ENCODE measurements around the gene QKI.
"Not testable (repeated sequence)": the region's sequence is repeated elsewhere in the genome, so short reads cannot be mapped to it uniquely, and the experiment has no call there.

QKI gene

DNA sequence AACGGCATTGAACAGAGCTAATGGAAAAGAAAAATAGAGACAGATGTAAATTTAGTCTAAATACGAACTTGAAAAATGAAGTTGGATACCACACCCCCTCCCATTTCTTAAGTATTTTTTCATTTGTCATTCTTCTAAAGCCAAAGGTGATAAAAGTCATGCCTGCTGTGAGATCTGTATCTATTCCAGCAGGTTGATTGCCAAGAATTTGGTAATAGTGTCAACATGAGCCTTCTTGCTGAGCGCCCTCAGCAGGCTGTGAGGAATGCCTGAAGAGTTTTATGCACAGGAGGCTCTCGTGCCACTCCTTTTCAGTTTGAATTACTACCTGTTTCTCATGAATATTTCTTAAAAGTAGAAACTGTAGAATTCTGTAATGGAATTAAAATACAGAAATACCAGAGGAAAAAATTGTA is 165.4 kb downstream of the QKI start:
- no peak overlapping the region for H3K27ac Mint-ChIP-seq
- DNase-seq = no peak
- no peak for ATAC-seq
- no peaks in the 10 kb centered on the region for H3K4me1 Mint-ChIP-seq
- H3K36me3 Mint-ChIP-seq (ENCODE audit: low read depth) = no peaks in the 10 kb centered on the region
- H3K9me3 Mint-ChIP-seq = no peaks in the 10 kb centered on the region
- no peaks in the 10 kb centered on the region for H3K27me3 Mint-ChIP-seq
- H3K4me3 Mint-ChIP-seq = no peak overlapping the region

DNA sequence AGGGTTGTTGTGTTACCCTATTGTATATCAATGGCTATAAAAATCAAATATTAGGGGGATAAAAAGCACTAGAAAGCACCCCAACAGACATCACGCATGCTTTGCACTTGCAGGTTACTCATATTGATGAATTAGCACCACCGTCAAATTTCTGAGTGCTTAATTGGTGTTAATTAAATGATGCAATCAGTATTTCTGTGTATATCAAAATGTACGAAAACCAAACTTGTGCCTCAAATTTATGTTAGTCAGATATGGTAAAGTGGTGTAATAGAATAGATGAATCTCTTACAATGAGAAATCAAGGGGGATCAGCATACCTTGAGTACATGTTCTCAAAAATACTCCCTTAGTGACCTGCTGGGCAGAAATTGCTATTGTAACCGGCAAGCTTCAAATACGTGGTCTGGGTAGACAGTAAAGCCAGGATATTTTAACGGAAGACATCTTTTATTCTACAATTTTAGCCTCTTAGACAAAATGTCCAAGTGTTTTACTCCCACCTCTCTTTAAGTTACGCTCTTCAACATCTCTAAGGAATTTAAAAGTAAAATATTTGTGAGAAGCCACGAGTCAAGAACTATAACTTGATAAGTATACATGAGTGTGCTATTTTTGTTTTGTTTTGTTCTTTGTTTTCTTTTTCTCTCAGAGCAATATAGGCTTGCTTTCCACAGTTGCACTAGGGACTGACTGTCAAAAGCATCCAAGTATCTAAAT is 166.0 kb downstream of the QKI start:
- Mint-ChIP-seq H3K27ac (no peak overlapping the region), H3K4me1 (no peaks in the 10 kb centered on the region), H3K36me3 (ENCODE audit: low read depth) (no peaks in the 10 kb centered on the region), H3K4me3 (no peak overlapping the region), H3K27me3 (no peaks in the 10 kb centered on the region), H3K9me3 (no peaks in the 10 kb centered on the region)
- DNase-seq = no peak
- ATAC-seq = no peak

DNA sequence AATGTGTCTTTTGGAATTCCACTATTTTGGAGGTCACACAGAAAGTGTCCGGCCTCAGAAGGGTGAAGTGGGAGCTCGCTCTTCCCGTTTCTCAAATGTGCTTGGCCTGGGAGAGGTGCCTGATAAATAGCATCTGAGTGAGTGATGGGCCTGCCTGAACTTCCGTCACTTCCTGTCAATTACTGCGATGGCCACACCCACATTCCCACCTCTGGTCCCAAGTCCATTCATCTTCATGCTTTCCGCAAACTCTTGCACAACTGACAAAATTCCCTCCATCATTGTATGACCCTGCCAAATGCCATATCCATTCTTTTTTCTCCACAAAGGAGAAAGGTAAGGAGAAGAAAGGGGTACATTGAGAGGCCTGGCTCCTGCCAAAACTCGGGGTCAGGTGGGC is 169.0 kb downstream of the QKI start:
- ATAC-seq (no peak), DNase-seq (no peak)
- H3K36me3 Mint-ChIP-seq (ENCODE audit: low read depth) = no peaks in the 10 kb centered on the region
- no peaks in the 10 kb centered on the region for H3K27me3 Mint-ChIP-seq
- no peaks in the 10 kb centered on the region for H3K9me3 Mint-ChIP-seq
- H3K4me3 Mint-ChIP-seq = no peak overlapping the region
- H3K27ac Mint-ChIP-seq = no peak overlapping the region
- peaks cover 7% of the 10 kb centered on the region for H3K4me1 Mint-ChIP-seq

- Mint-ChIP-seq H3K27ac (no peak overlapping the region), H3K9me3 (peaks cover 4% of the 10 kb centered on the region), H3K4me3 (no peak overlapping the region), H3K36me3 (ENCODE audit: low read depth) (no peaks in the 10 kb centered on the region), H3K27me3 (peaks cover 7% of the 10 kb centered on the region), H3K4me1 (peaks cover 7% of the 10 kb centered on the region)
- DNase-seq (no peak), ATAC-seq (no peak)
Observed at GRCh38 chr6:163585932-163586437, 171.5 kb downstream of the QKI start.

DNA sequence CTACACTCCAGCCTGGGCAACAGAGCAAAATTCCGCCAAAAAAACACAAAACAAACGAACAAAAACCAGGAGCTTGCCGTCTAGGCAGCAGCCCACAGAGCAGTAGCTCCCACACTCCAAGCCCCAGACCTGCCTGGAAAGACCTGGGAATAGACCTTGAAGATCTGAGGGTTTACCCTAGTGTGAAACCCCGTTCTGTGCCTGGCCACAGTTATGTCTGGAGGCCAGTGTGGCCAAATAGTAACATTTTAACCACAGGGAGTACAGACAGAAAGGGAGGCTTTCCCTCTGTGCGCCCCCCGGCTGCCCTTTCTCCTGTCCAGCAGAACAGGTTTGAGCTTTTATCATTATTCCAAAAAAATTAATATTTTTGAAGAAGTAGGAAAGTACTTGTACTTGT is 172.4 kb downstream of the QKI start:
- Mint-ChIP-seq H3K27me3 (peaks cover 9% of the 10 kb centered on the region), H3K4me1 (peaks cover 7% of the 10 kb centered on the region), H3K4me3 (no peak overlapping the region), H3K27ac (no peak overlapping the region), H3K36me3 (ENCODE audit: low read depth) (no peaks in the 10 kb centered on the region), H3K9me3 (peaks cover 5% of the 10 kb centered on the region)
- DNase-seq (no peak), ATAC-seq (no peak)

- no peak for ATAC-seq
- Mint-ChIP-seq H3K27me3 (peaks cover 11% of the 10 kb centered on the region), H3K36me3 (ENCODE audit: low read depth) (peaks cover under 1% of the 10 kb centered on the region), H3K4me3 (no peak overlapping the region), H3K27ac (no peak overlapping the region), H3K9me3 (peaks cover 17% of the 10 kb centered on the region), H3K4me1 (peaks cover 7% of the 10 kb centered on the region)
- DNase-seq = no peak
Observed at GRCh38 chr6:163588220-163588919, 173.9 kb downstream of the QKI start.

GRCh38 chr6:163589387-163589786 is 174.9 kb downstream of the QKI start:
- ATAC-seq (no peak), DNase-seq (no peak)
- H3K36me3 Mint-ChIP-seq (ENCODE audit: low read depth) = peaks cover 2% of the 10 kb centered on the region
- H3K9me3 Mint-ChIP-seq = peaks cover 18% of the 10 kb centered on the region
- H3K27me3 Mint-ChIP-seq = peaks cover 14% of the 10 kb centered on the region
- H3K4me1 Mint-ChIP-seq = peaks cover 7% of the 10 kb centered on the region
- H3K27ac Mint-ChIP-seq = no peak overlapping the region
- no peak overlapping the region for H3K4me3 Mint-ChIP-seq

DNA sequence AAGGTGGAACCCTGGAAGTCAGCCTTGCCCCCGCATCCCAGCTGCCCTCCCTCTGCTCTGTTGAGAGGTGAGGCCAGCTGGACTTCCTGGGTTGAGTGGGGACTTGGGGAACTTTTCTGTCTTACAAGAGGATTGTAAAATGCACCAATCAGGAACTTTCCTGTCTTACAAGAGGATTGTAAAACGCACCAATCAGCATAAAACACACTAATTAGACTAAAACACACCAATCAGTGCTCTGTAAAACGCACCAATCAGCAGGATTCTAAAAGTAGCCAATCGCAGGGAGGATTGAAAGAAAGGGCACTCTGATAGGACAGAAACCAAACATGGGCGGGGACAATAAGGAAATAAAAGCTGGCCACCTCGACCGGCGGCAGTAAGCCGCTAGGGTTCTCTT is 175.6 kb downstream of the QKI start:
- ATAC-seq; DNase-seq; H3K4me1 Mint-ChIP-seq; H3K4me3 Mint-ChIP-seq; H3K36me3 Mint-ChIP-seq (ENCODE audit: low read depth); H3K27ac Mint-ChIP-seq: not testable (repeated sequence)
- H3K9me3 Mint-ChIP-seq = peaks cover 18% of the 10 kb centered on the region
- H3K27me3 Mint-ChIP-seq = peaks cover 15% of the 10 kb centered on the region

DNA sequence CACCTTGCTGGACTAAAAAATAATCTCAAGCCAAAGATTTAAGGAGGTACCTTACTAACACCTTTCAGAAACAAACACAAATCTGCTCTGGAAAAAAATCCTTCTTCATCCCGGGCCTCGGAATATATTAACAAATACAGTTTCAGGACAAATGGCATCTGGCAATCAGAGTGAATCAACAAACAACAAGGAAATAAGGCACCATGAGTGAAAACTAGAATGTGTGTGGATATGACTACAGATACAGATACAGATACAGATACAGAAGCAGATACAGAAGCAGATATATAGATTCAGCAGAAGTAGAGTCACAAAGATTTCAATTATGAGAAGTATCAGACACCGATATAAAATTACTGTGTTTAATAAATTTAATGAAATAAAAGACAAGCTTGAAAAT is 178.4 kb downstream of the QKI start:
- Mint-ChIP-seq H3K4me3 (no peak overlapping the region), H3K36me3 (ENCODE audit: low read depth) (peaks cover 2% of the 10 kb centered on the region), H3K4me1 (peaks cover 2% of the 10 kb centered on the region), H3K27ac (no peak overlapping the region), H3K9me3 (peaks cover 18% of the 10 kb centered on the region), H3K27me3 (peaks cover 20% of the 10 kb centered on the region)
- ATAC-seq (no peak), DNase-seq (no peak)

- H3K36me3 Mint-ChIP-seq (ENCODE audit: low read depth) = peaks cover 2% of the 10 kb centered on the region
- no peak overlapping the region for H3K4me3 Mint-ChIP-seq
- peaks cover 12% of the 10 kb centered on the region for H3K27me3 Mint-ChIP-seq
- ATAC-seq = no peak
- DNase-seq = no peak
- H3K4me1 Mint-ChIP-seq = no peaks in the 10 kb centered on the region
- no peak overlapping the region for H3K27ac Mint-ChIP-seq
- H3K9me3 Mint-ChIP-seq = peaks cover 14% of the 10 kb centered on the region
Observed at GRCh38 chr6:163596174-163596573, 181.7 kb downstream of the QKI start.

GRCh38 chr6:163599136-163599535 is 184.6 kb downstream of the QKI start:
- DNase-seq = no peak
- no peaks in the 10 kb centered on the region for H3K4me1 Mint-ChIP-seq
- H3K27me3 Mint-ChIP-seq = peaks cover 8% of the 10 kb centered on the region
- H3K27ac Mint-ChIP-seq = no peak overlapping the region
- no peaks in the 10 kb centered on the region for H3K36me3 Mint-ChIP-seq (ENCODE audit: low read depth)
- no peaks in the 10 kb centered on the region for H3K9me3 Mint-ChIP-seq
- H3K4me3 Mint-ChIP-seq = no peak overlapping the region
- ATAC-seq = no peak

- DNase-seq (no peak), ATAC-seq (no peak)
- no peaks in the 10 kb centered on the region for H3K9me3 Mint-ChIP-seq
- no peaks in the 10 kb centered on the region for H3K36me3 Mint-ChIP-seq (ENCODE audit: low read depth)
- no peak overlapping the region for H3K27ac Mint-ChIP-seq
- H3K27me3 Mint-ChIP-seq = peaks cover 6% of the 10 kb centered on the region
- H3K4me3 Mint-ChIP-seq = no peak overlapping the region
- no peaks in the 10 kb centered on the region for H3K4me1 Mint-ChIP-seq
Observed at GRCh38 chr6:163599684-163600083, 185.2 kb downstream of the QKI start.

GRCh38 chr6:163600331-163600730 is 185.8 kb downstream of the QKI start:
- H3K9me3 Mint-ChIP-seq = peaks cover 3% of the 10 kb centered on the region
- H3K4me1 Mint-ChIP-seq = no peaks in the 10 kb centered on the region
- no peak overlapping the region for H3K4me3 Mint-ChIP-seq
- peaks cover 4% of the 10 kb centered on the region for H3K27me3 Mint-ChIP-seq
- ATAC-seq (no peak), DNase-seq (no peak)
- H3K27ac Mint-ChIP-seq = no peak overlapping the region
- no peaks in the 10 kb centered on the region for H3K36me3 Mint-ChIP-seq (ENCODE audit: low read depth)

DNA sequence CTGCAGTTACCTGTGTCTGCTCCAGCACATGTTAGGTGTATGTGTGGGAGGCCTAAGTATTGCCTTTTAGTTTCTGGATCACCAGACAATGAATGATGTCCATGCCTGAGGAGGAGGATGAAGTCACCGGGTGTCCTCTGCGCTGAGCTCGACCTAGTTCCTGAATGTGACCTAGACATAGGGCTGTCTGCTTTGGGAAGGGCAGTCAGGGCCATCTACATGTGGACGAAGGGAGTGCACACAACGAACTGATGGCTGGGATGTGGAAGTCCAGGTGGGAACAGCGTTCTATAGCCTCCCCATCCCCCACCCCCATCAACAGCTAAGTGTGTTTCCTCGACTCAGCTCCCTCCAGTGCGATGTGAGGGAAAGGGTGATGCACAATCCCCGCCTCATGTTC is 186.3 kb downstream of the QKI start:
- Mint-ChIP-seq H3K9me3 (peaks cover 6% of the 10 kb centered on the region), H3K27ac (no peak overlapping the region), H3K4me1 (peaks cover 4% of the 10 kb centered on the region), H3K4me3 (no peak overlapping the region), H3K36me3 (ENCODE audit: low read depth) (no peaks in the 10 kb centered on the region), H3K27me3 (peaks cover 4% of the 10 kb centered on the region)
- ATAC-seq (no peak), DNase-seq (no peak)

- peaks cover 4% of the 10 kb centered on the region for H3K4me1 Mint-ChIP-seq
- H3K27me3 Mint-ChIP-seq = no peaks in the 10 kb centered on the region
- H3K4me3 Mint-ChIP-seq = no peak overlapping the region
- DNase-seq (no peak), ATAC-seq (no peak)
- H3K27ac Mint-ChIP-seq = no peak overlapping the region
- H3K36me3 Mint-ChIP-seq (ENCODE audit: low read depth) = no peaks in the 10 kb centered on the region
- peaks cover 6% of the 10 kb centered on the region for H3K9me3 Mint-ChIP-seq
Observed at GRCh38 chr6:163602851-163603250, 188.3 kb downstream of the QKI start.
